ENCODE measurements around the gene CORO6.
"Not testable (repeated sequence)": the region's sequence is repeated elsewhere in the genome, so short reads cannot be mapped to it uniquely, and the experiment has no call there.

CORO6 gene

GRCh38 chr17:29655323-29655722 is 32.6 kb upstream of the CORO6 start:
- H3K36me3 ChIP-seq (replicated peaks; ENCODE audit: insufficient read depth, low read length), result no peaks in the 10 kb centered on the region
- no peak for DNase-seq
- H4K20me1 ChIP-seq (ENCODE audit: insufficient read depth, low read length), result no peaks in the 10 kb centered on the region
- H3K79me2 ChIP-seq (ENCODE audit: low read length), result no peaks in the 10 kb centered on the region
- no peak overlapping the region for H3K4me2 ChIP-seq (ENCODE audit: low read depth, low read length)
- no peaks in the 10 kb centered on the region for H3K9me3 ChIP-seq (replicated peaks; ENCODE audit: insufficient read depth, low read length)
- no peak overlapping the region for H3K27ac ChIP-seq (ENCODE audit: low read length)
- H3K9me2 ChIP-seq (replicated peaks; ENCODE audit: insufficient read depth, low read length), result no peaks in the 10 kb centered on the region
- H3K4me3 ChIP-seq (ENCODE audit: low read length), result no peak overlapping the region
- H2AFZ ChIP-seq (ENCODE audit: low read length), result no peak overlapping the region
- H3F3A ChIP-seq (ENCODE audit: insufficient read depth, low read length), result no peaks in the 10 kb centered on the region
- no peaks in the 10 kb centered on the region for H3K4me1 ChIP-seq (ENCODE audit: low read length)
- H3K9ac ChIP-seq (ENCODE audit: low read length), result no peak overlapping the region
- TF ChIP-seq EZH2 (optimal IDR thresholded peaks at IDR 0.05; ENCODE audit: low read depth, low read length) (no peak), CTCF (IDR thresholded peaks at IDR 0.05; ENCODE audit: low read length) (no peak), EZH2phosphoT487 (IDR thresholded peaks at IDR 0.05; ENCODE audit: low read length) (no peak)
- H3K27me3 ChIP-seq (replicated peaks; ENCODE audit: insufficient read depth, low read length), result no peaks in the 10 kb centered on the region

- TF ChIP-seq CTCF (IDR thresholded peaks at IDR 0.05; ENCODE audit: low read length), result no peak
- TF ChIP-seq EZH2 (optimal IDR thresholded peaks at IDR 0.05; ENCODE audit: low read depth, low read length), result no peak
- TF ChIP-seq EZH2phosphoT487 (IDR thresholded peaks at IDR 0.05; ENCODE audit: low read length), result no peak
- Histone ChIP-seq H2AFZ (ENCODE audit: low read length) (no peak overlapping the region), H3K4me1 (ENCODE audit: low read length) (no peaks in the 10 kb centered on the region), H3K36me3 (replicated peaks; ENCODE audit: insufficient read depth, low read length) (no peaks in the 10 kb centered on the region), H3K4me3 (ENCODE audit: low read length) (no peak overlapping the region), H3K9ac (ENCODE audit: low read length) (no peak overlapping the region), H3K9me2 (replicated peaks; ENCODE audit: insufficient read depth, low read length) (no peaks in the 10 kb centered on the region), H3K4me2 (ENCODE audit: low read depth, low read length) (no peak overlapping the region), H3K9me3 (replicated peaks; ENCODE audit: insufficient read depth, low read length) (no peaks in the 10 kb centered on the region), H3F3A (ENCODE audit: insufficient read depth, low read length) (no peaks in the 10 kb centered on the region), H3K79me2 (ENCODE audit: low read length) (no peaks in the 10 kb centered on the region), H3K27me3 (replicated peaks; ENCODE audit: insufficient read depth, low read length) (no peaks in the 10 kb centered on the region), H3K27ac (ENCODE audit: low read length) (no peak overlapping the region), H4K20me1 (ENCODE audit: insufficient read depth, low read length) (no peaks in the 10 kb centered on the region)
- no peak for DNase-seq
These were observed 31.4 kb upstream of the CORO6 start for GRCh38 chr17:29653995-29654714.

- H3F3A ChIP-seq (ENCODE audit: insufficient read depth, low read length), result no peaks in the 10 kb centered on the region
- H3K36me3 ChIP-seq (replicated peaks; ENCODE audit: insufficient read depth, low read length), result no peaks in the 10 kb centered on the region
- no peak overlapping the region for H2AFZ ChIP-seq (ENCODE audit: low read length)
These were observed 30.3 kb upstream of the CORO6 start for GRCh38 chr17:29652976-29653375.

GRCh38 chr17:29651913-29652312 is 29.2 kb upstream of the CORO6 start:
- not testable (repeated sequence) for H3K4me1 ChIP-seq (ENCODE audit: low read length); H3K4me3 ChIP-seq (ENCODE audit: low read length); H4K20me1 ChIP-seq (ENCODE audit: insufficient read depth, low read length); H2AFZ ChIP-seq (ENCODE audit: low read length); H3K27me3 ChIP-seq (replicated peaks; ENCODE audit: insufficient read depth, low read length); H3K9me3 ChIP-seq (replicated peaks; ENCODE audit: insufficient read depth, low read length); H3K79me2 ChIP-seq (ENCODE audit: low read length); H3K9ac ChIP-seq (ENCODE audit: low read length); H3F3A ChIP-seq (ENCODE audit: insufficient read depth, low read length); DNase-seq; H3K4me2 ChIP-seq (ENCODE audit: low read depth, low read length); H3K9me2 ChIP-seq (replicated peaks; ENCODE audit: insufficient read depth, low read length); H3K27ac ChIP-seq (ENCODE audit: low read length); H3K36me3 ChIP-seq (replicated peaks; ENCODE audit: insufficient read depth, low read length)

More at GRCh38 chr17:29652976-29653375, 30.3 kb upstream of the CORO6 start:
- Histone ChIP-seq H4K20me1 (ENCODE audit: insufficient read depth, low read length) (no peaks in the 10 kb centered on the region), H3K27ac (ENCODE audit: low read length) (no peak overlapping the region), H3K4me3 (ENCODE audit: low read length) (no peak overlapping the region), H3K4me1 (ENCODE audit: low read length) (no peaks in the 10 kb centered on the region), H3K9me3 (replicated peaks; ENCODE audit: insufficient read depth, low read length) (no peaks in the 10 kb centered on the region), H3K9me2 (replicated peaks; ENCODE audit: insufficient read depth, low read length) (no peaks in the 10 kb centered on the region), H3K79me2 (ENCODE audit: low read length) (no peaks in the 10 kb centered on the region), H3K27me3 (replicated peaks; ENCODE audit: insufficient read depth, low read length) (no peaks in the 10 kb centered on the region), H3K4me2 (ENCODE audit: low read depth, low read length) (no peak overlapping the region), H3K9ac (ENCODE audit: low read length) (no peak overlapping the region)
- TF ChIP-seq EZH2phosphoT487 (IDR thresholded peaks at IDR 0.05; ENCODE audit: low read length) (no peak), CTCF (IDR thresholded peaks at IDR 0.05; ENCODE audit: low read length) (no peak), EZH2 (optimal IDR thresholded peaks at IDR 0.05; ENCODE audit: low read depth, low read length) (no peak)
- DNase-seq, result no peak
